Measurements from ENCODE around the gene LPP. TPM values are rescaled to one million over a fixed set of nuclear protein-coding genes. Genes with fewer than 3 reads are reported as not detected.
A peak's percentile ranks its signal among the peaks of the same experiment; 100 is the strongest.

Gene LPP
- total and polyA plus RNA-seq, 8 donors, result 4.9 to 84.4 (median 45.9) TPM

- H3K27ac ChIP-seq, result no peak overlapping the region
- FAIRE-seq (no peak), DNase-seq (no peak), ATAC-seq (no peak)
- WGBS, 2 donors, result 96 to 98% methylated on average over 4 of the region's 4 CpGs
- H3K9me3 ChIP-seq, result no peaks in the 10 kb centered on the region
- intact Hi-C loops (cut with DNase I), result no loop called here
- no peaks in the 10 kb centered on the region for H3K36me3 ChIP-seq
- no peak overlapping the region for H3K4me3 ChIP-seq
- TF ChIP-seq CTCF (IDR thresholded peaks at IDR 0.05), result no peak
- no peaks in the 10 kb centered on the region for H3K27me3 ChIP-seq
- peaks cover 0 to 8% (median 0%) of the 10 kb centered on the region in 3 donors for H3K4me1 ChIP-seq
Observed at GRCh38 chr3:188721312-188721711, 567.4 kb downstream of the LPP start.

GRCh38 chr3:188721990-188722389 lies 568.0 kb downstream of the LPP start:
- no peaks in the 10 kb centered on the region for H3K36me3 ChIP-seq
- FAIRE-seq (no peak), DNase-seq (no peak), ATAC-seq (peak in 1 of 4 donors; percentile 52)
- H3K4me1 ChIP-seq, result peaks cover 0 to 8% (median 0%) of the 10 kb centered on the region in 3 donors
- intact Hi-C loops (cut with DNase I), result no loop called here
- H3K27ac ChIP-seq, result no peak overlapping the region
- H3K9me3 ChIP-seq, result no peaks in the 10 kb centered on the region
- TF ChIP-seq CTCF (IDR thresholded peaks at IDR 0.05), result no peak
- WGBS, 2 donors, result 90 to 93% methylated on average over 3 of the region's 3 CpGs
- no peaks in the 10 kb centered on the region for H3K27me3 ChIP-seq
- no peak overlapping the region for H3K4me3 ChIP-seq

- no peak overlapping the region for H3K27ac ChIP-seq
- H3K27me3 ChIP-seq, result no peaks in the 10 kb centered on the region
- no peak for TF ChIP-seq CTCF (IDR thresholded peaks at IDR 0.05)
- intact Hi-C loops (cut with DNase I), result no loop called here
- ATAC-seq (no peak), FAIRE-seq (no peak), DNase-seq (no peak)
- WGBS, 2 donors, result 88 to 98% methylated on average over 3 of the region's 3 CpGs
- no peaks in the 10 kb centered on the region for H3K36me3 ChIP-seq
- no peak overlapping the region for H3K4me3 ChIP-seq
- no peaks in the 10 kb centered on the region for H3K9me3 ChIP-seq
- peaks cover 0 to 8% (median 0%) of the 10 kb centered on the region in 3 donors for H3K4me1 ChIP-seq
Observed at GRCh38 chr3:188722963-188723362, 569.0 kb downstream of the LPP start.

- Histone ChIP-seq H3K4me3 (no peak overlapping the region), H3K27me3 (no peaks in the 10 kb centered on the region), H3K4me1 (no peaks in the 10 kb centered on the region), H3K36me3 (no peaks in the 10 kb centered on the region), H3K27ac (no peak overlapping the region), H3K9me3 (no peaks in the 10 kb centered on the region)
- WGBS, 2 donors, result 86 to 87% methylated on average over 2 of the region's 2 CpGs
- ATAC-seq (no peak), FAIRE-seq (no peak), DNase-seq (no peak)
- TF ChIP-seq CTCF (IDR thresholded peaks at IDR 0.05), result no peak
- intact Hi-C loops (cut with DNase I), result no loop called here
Observed at GRCh38 chr3:188727052-188727451, 573.1 kb downstream of the LPP start.

- 0 to 71% methylated on average over 1 of the region's 1 CpG for WGBS, 2 donors
- TF ChIP-seq CTCF (IDR thresholded peaks at IDR 0.05), result no peak
- H3K4me3 ChIP-seq, result no peak overlapping the region
- no peak for DNase-seq
- H3K9me3 ChIP-seq, result no peaks in the 10 kb centered on the region
- FAIRE-seq, result no peak
- intact Hi-C loops (cut with DNase I), result no loop called here
- H3K4me1 ChIP-seq, result no peaks in the 10 kb centered on the region
- no peaks in the 10 kb centered on the region for H3K27me3 ChIP-seq
- no peaks in the 10 kb centered on the region for H3K36me3 ChIP-seq
- H3K27ac ChIP-seq, result no peak overlapping the region
- ATAC-seq, result no peak
Observed at GRCh38 chr3:188728371-188728896, 574.5 kb downstream of the LPP start.
